Activated CD4-positive, alpha-beta T cell treated with anti-CD3 and anti-CD28 coated beads, Interleukin-2, amount 50 U/mL, for 1 hour (primary cell): ENCODE measurements around the gene H2AZ1.
"Not testable (repeated sequence)": the region's sequence is repeated elsewhere in the genome, so short reads cannot be mapped to it uniquely, and the experiment has no call there.

Experiments
- DNase-seq: peaks from one replicate; pipeline ENCODE4 v3.0.0-alpha.2; 2020

H2AZ1 gene

GRCh38 chr4:99949999-99950912 lies at the start of gene H2AZ1:
H2AZ1 (minus strand) TSS chr4:99950275; CDS start chr4:99950170, 105 bp downstream.
- peak; percentile 98 for DNase-seq

GRCh38 chr4:99998062-99998867 lies 48.2 kb upstream of the H2AZ1 start:
- DNase-seq, result no peak

GRCh38 chr4:99991741-99992140 lies 41.7 kb upstream of the H2AZ1 start:
- no peak for DNase-seq

GRCh38 chr4:99987681-99988080 lies 37.6 kb upstream of the H2AZ1 start:
- no peak for DNase-seq

GRCh38 chr4:99986792-99987191 lies 36.7 kb upstream of the H2AZ1 start:
- no peak for DNase-seq

- no peak for DNase-seq
These were observed 33.3 kb upstream of the H2AZ1 start for GRCh38 chr4:99983289-99983943.

- DNase-seq, result no peak
These were observed 29.8 kb upstream of the H2AZ1 start for GRCh38 chr4:99979872-99980271.

- no peak for DNase-seq
These were observed 21.5 kb upstream of the H2AZ1 start for GRCh38 chr4:99971453-99972111.

GRCh38 chr4:99968330-99968729 lies 18.3 kb upstream of the H2AZ1 start:
- no peak for DNase-seq

GRCh38 chr4:99966692-99967091 lies 16.6 kb upstream of the H2AZ1 start:
- DNase-seq, result no peak

- no peak for DNase-seq
These were observed 15.7 kb upstream of the H2AZ1 start for GRCh38 chr4:99965674-99966350.

GRCh38 chr4:99965173-99965572 lies 15.1 kb upstream of the H2AZ1 start:
- no peak for DNase-seq

- no peak for DNase-seq
These were observed 11.6 kb upstream of the H2AZ1 start for GRCh38 chr4:99961711-99962110.

- no peak for DNase-seq
These were observed 10.6 kb upstream of the H2AZ1 start for GRCh38 chr4:99960648-99961047.

GRCh38 chr4:99958207-99958606 lies 8.1 kb upstream of the H2AZ1 start:
- not testable (repeated sequence) for DNase-seq

- no peak for DNase-seq
These were observed 809 bp upstream of the H2AZ1 start for GRCh38 chr4:99950913-99951254.

GRCh38 chr4:99949034-99949998 lies 759 bp downstream of the H2AZ1 start:
- DNase-seq, result peak; percentile 83

GRCh38 chr4:99947608-99948007 lies 2.5 kb downstream of the H2AZ1 start:
- no peak for DNase-seq

GRCh38 chr4:99947190-99947578 lies 2.9 kb downstream of the H2AZ1 start:
- DNase-seq, result no peak

- peak; percentile 78 for DNase-seq
These were observed 3.5 kb downstream of the H2AZ1 start, which contains the start of gene DNAJB14 for GRCh38 chr4:99946356-99947189. DNAJB14 (minus strand) TSS chr4:99946618; CDS start chr4:99946571, 47 bp downstream.
